ENCODE measurements around the gene ADAMTSL3. TPM values are rescaled to one million over a fixed set of nuclear protein-coding genes. Genes with fewer than 3 reads are reported as not detected.

The ADAMTSL3 gene
- total RNA-seq, 2 donors from 2014 or later, result not detected

GRCh38 chr15:83816124-83816883 lies 162.4 kb downstream of the ADAMTSL3 start:
- Mint-ChIP-seq H3K36me3 (no peaks in the 10 kb centered on the region), H3K27me3 (peaks cover 6 to 7% of the 10 kb centered on the region in 2 donors), H3K27ac (no peak overlapping the region), H3K9me3 (peaks cover 3% of the 10 kb centered on the region), H3K4me3 (no peak overlapping the region), H3K4me1 (ENCODE audit: low read depth in 2 of 2) (no peaks in the 10 kb centered on the region)
- no peak for ATAC-seq
- DNase-seq (ENCODE audit: low spot score), result no peak

GRCh38 chr15:83818591-83818990 lies 164.7 kb downstream of the ADAMTSL3 start:
- no peak overlapping the region for H3K27ac Mint-ChIP-seq
- no peaks in the 10 kb centered on the region for H3K4me1 Mint-ChIP-seq (ENCODE audit: low read depth in 2 of 2)
- H3K27me3 Mint-ChIP-seq, result peaks cover 6 to 7% of the 10 kb centered on the region in 2 donors
- no peak for DNase-seq (ENCODE audit: low spot score)
- no peak for ATAC-seq
- H3K36me3 Mint-ChIP-seq, result no peaks in the 10 kb centered on the region
- no peak overlapping the region for H3K4me3 Mint-ChIP-seq
- peaks cover 6% of the 10 kb centered on the region for H3K9me3 Mint-ChIP-seq

- no peaks in the 10 kb centered on the region for H3K36me3 Mint-ChIP-seq
- no peak overlapping the region for H3K27ac Mint-ChIP-seq
- no peak overlapping the region for H3K4me3 Mint-ChIP-seq
- DNase-seq (ENCODE audit: low spot score) (no peak), ATAC-seq (no peak)
- H3K4me1 Mint-ChIP-seq (ENCODE audit: low read depth in 2 of 2), result peaks cover 0 to 7% of the 10 kb centered on the region in 2 donors
- H3K9me3 Mint-ChIP-seq, result peaks cover 10% of the 10 kb centered on the region
- peaks cover 4 to 7% of the 10 kb centered on the region in 2 donors for H3K27me3 Mint-ChIP-seq
Measured at GRCh38 chr15:83830381-83830780, 176.5 kb downstream of the ADAMTSL3 start.

GRCh38 chr15:83833569-83833968 lies 179.6 kb downstream of the ADAMTSL3 start:
- no peak overlapping the region for H3K4me3 Mint-ChIP-seq
- no peak for ATAC-seq
- H3K27ac Mint-ChIP-seq, result no peak overlapping the region
- DNase-seq (ENCODE audit: low spot score), result no peak
- H3K9me3 Mint-ChIP-seq, result peaks cover 10% of the 10 kb centered on the region
- H3K27me3 Mint-ChIP-seq, result peaks cover 4 to 7% of the 10 kb centered on the region in 2 donors
- peaks cover 0 to 7% of the 10 kb centered on the region in 2 donors for H3K4me1 Mint-ChIP-seq (ENCODE audit: low read depth in 2 of 2)
- H3K36me3 Mint-ChIP-seq, result no peaks in the 10 kb centered on the region

GRCh38 chr15:83835479-83835878 lies 181.6 kb downstream of the ADAMTSL3 start:
- H3K9me3 Mint-ChIP-seq, result peaks cover 8% of the 10 kb centered on the region
- DNase-seq (ENCODE audit: low spot score), result no peak
- H3K36me3 Mint-ChIP-seq, result no peaks in the 10 kb centered on the region
- H3K27ac Mint-ChIP-seq, result no peak overlapping the region
- H3K27me3 Mint-ChIP-seq, result peaks cover 0 to 2% of the 10 kb centered on the region in 2 donors
- no peak overlapping the region for H3K4me3 Mint-ChIP-seq
- ATAC-seq, result no peak
- no peaks in the 10 kb centered on the region for H3K4me1 Mint-ChIP-seq (ENCODE audit: low read depth in 2 of 2)

- Mint-ChIP-seq H3K4me1 (ENCODE audit: low read depth in 2 of 2) (no peaks in the 10 kb centered on the region), H3K27me3 (peaks cover 0 to 2% of the 10 kb centered on the region in 2 donors), H3K27ac (no peak overlapping the region), H3K4me3 (no peak overlapping the region), H3K36me3 (no peaks in the 10 kb centered on the region), H3K9me3 (peaks cover 5% of the 10 kb centered on the region)
- no peak for ATAC-seq
- DNase-seq (ENCODE audit: low spot score), result no peak
Measured at GRCh38 chr15:83837945-83838571, 184.1 kb downstream of the ADAMTSL3 start.

GRCh38 chr15:83838763-83839162 lies 184.8 kb downstream of the ADAMTSL3 start:
- no peaks in the 10 kb centered on the region for H3K36me3 Mint-ChIP-seq
- H3K9me3 Mint-ChIP-seq, result peaks cover 5% of the 10 kb centered on the region
- no peak overlapping the region for H3K27ac Mint-ChIP-seq
- peaks cover 0 to 2% of the 10 kb centered on the region in 2 donors for H3K27me3 Mint-ChIP-seq
- ATAC-seq, result no peak
- DNase-seq (ENCODE audit: low spot score), result no peak
- H3K4me1 Mint-ChIP-seq (ENCODE audit: low read depth in 2 of 2), result no peaks in the 10 kb centered on the region
- no peak overlapping the region for H3K4me3 Mint-ChIP-seq

GRCh38 chr15:83842281-83842680 lies 188.4 kb downstream of the ADAMTSL3 start:
- no peak overlapping the region for H3K4me3 Mint-ChIP-seq

GRCh38 chr15:83843471-83843871 lies 189.5 kb downstream of the ADAMTSL3 start:
- Mint-ChIP-seq H3K4me3 (no peak overlapping the region), H3K27me3 (peaks cover 0 to 6% of the 10 kb centered on the region in 2 donors), H3K36me3 (no peaks in the 10 kb centered on the region), H3K9me3 (peaks cover 5% of the 10 kb centered on the region), H3K4me1 (ENCODE audit: low read depth in 2 of 2) (no peaks in the 10 kb centered on the region), H3K27ac (no peak overlapping the region)
- DNase-seq (ENCODE audit: low spot score) (no peak), ATAC-seq (no peak)

More at GRCh38 chr15:83842281-83842680, 188.4 kb downstream of the ADAMTSL3 start:
- H3K27ac Mint-ChIP-seq, result no peak overlapping the region
- peaks cover 0 to 6% of the 10 kb centered on the region in 2 donors for H3K27me3 Mint-ChIP-seq
- no peak for DNase-seq (ENCODE audit: low spot score)
- ATAC-seq, result no peak
- H3K36me3 Mint-ChIP-seq, result no peaks in the 10 kb centered on the region
- H3K9me3 Mint-ChIP-seq, result peaks cover 5% of the 10 kb centered on the region
- no peaks in the 10 kb centered on the region for H3K4me1 Mint-ChIP-seq (ENCODE audit: low read depth in 2 of 2)

- ATAC-seq (no peak), DNase-seq (ENCODE audit: low spot score) (no peak)
- peaks cover 0 to 4% of the 10 kb centered on the region in 2 donors for H3K27me3 Mint-ChIP-seq
- H3K27ac Mint-ChIP-seq, result no peak overlapping the region
- no peak overlapping the region for H3K4me3 Mint-ChIP-seq
- no peaks in the 10 kb centered on the region for H3K4me1 Mint-ChIP-seq (ENCODE audit: low read depth in 2 of 2)
- H3K36me3 Mint-ChIP-seq, result no peaks in the 10 kb centered on the region
- peaks cover 2% of the 10 kb centered on the region for H3K9me3 Mint-ChIP-seq
Measured at GRCh38 chr15:83844742-83845141, 190.8 kb downstream of the ADAMTSL3 start.

GRCh38 chr15:83845230-83845629 lies 191.3 kb downstream of the ADAMTSL3 start:
- ATAC-seq (no peak), DNase-seq (ENCODE audit: low spot score) (no peak)
- H3K27ac Mint-ChIP-seq, result no peak overlapping the region
- no peaks in the 10 kb centered on the region for H3K36me3 Mint-ChIP-seq
- H3K27me3 Mint-ChIP-seq, result peaks cover 0 to 4% of the 10 kb centered on the region in 2 donors
- no peaks in the 10 kb centered on the region for H3K4me1 Mint-ChIP-seq (ENCODE audit: low read depth in 2 of 2)
- peaks cover under 1% of the 10 kb centered on the region for H3K9me3 Mint-ChIP-seq
- H3K4me3 Mint-ChIP-seq, result no peak overlapping the region

- ATAC-seq (no peak), DNase-seq (ENCODE audit: low spot score) (no peak)
- Mint-ChIP-seq H3K9me3 (no peaks in the 10 kb centered on the region), H3K36me3 (no peaks in the 10 kb centered on the region), H3K27ac (no peak overlapping the region), H3K4me3 (no peak overlapping the region), H3K27me3 (peaks cover 0 to 4% of the 10 kb centered on the region in 2 donors), H3K4me1 (ENCODE audit: low read depth in 2 of 2) (no peaks in the 10 kb centered on the region)
Measured at GRCh38 chr15:83846847-83847246, 192.9 kb downstream of the ADAMTSL3 start.

- no peaks in the 10 kb centered on the region for H3K9me3 Mint-ChIP-seq
- DNase-seq (ENCODE audit: low spot score) (no peak), ATAC-seq (no peak)
- H3K27ac Mint-ChIP-seq, result no peak overlapping the region
- H3K36me3 Mint-ChIP-seq, result no peaks in the 10 kb centered on the region
- no peak overlapping the region for H3K4me3 Mint-ChIP-seq
- no peaks in the 10 kb centered on the region for H3K4me1 Mint-ChIP-seq (ENCODE audit: low read depth in 2 of 2)
- H3K27me3 Mint-ChIP-seq, result peaks cover 0 to 4% of the 10 kb centered on the region in 2 donors
Measured at GRCh38 chr15:83848315-83849050, 194.6 kb downstream of the ADAMTSL3 start.

- H3K9me3 Mint-ChIP-seq, result no peaks in the 10 kb centered on the region
Measured at GRCh38 chr15:83850015-83850414, 196.1 kb downstream of the ADAMTSL3 start.

More at GRCh38 chr15:83850015-83850414, 196.1 kb downstream of the ADAMTSL3 start:
- peaks cover 5 to 8% of the 10 kb centered on the region in 2 donors for H3K27me3 Mint-ChIP-seq
- H3K4me3 Mint-ChIP-seq, result no peak overlapping the region
- DNase-seq (ENCODE audit: low spot score) (no peak), ATAC-seq (no peak)
- H3K4me1 Mint-ChIP-seq (ENCODE audit: low read depth in 2 of 2), result no peaks in the 10 kb centered on the region
- H3K27ac Mint-ChIP-seq, result no peak overlapping the region
- H3K36me3 Mint-ChIP-seq, result no peaks in the 10 kb centered on the region
